C4-2B (cell line): Measurements from ENCODE around the gene ITGAE.
A peak's percentile ranks its signal among the peaks of the same experiment; 100 is the strongest.

Experiments used
- ZFX ChIP-seq: fragments of 450-650 bp; IDR thresholded peaks from 2 replicates; pipeline ENCODE4 v1.6.1; 2017
- TF ChIP-seq, protein P1 (sequence below): fragments of 450-650 bp; conservative IDR thresholded peaks from 2 replicates; pipeline ENCODE4 v1.5.1; 2017; ENCODE audit warnings: mild to moderate bottlenecking

DNA sequence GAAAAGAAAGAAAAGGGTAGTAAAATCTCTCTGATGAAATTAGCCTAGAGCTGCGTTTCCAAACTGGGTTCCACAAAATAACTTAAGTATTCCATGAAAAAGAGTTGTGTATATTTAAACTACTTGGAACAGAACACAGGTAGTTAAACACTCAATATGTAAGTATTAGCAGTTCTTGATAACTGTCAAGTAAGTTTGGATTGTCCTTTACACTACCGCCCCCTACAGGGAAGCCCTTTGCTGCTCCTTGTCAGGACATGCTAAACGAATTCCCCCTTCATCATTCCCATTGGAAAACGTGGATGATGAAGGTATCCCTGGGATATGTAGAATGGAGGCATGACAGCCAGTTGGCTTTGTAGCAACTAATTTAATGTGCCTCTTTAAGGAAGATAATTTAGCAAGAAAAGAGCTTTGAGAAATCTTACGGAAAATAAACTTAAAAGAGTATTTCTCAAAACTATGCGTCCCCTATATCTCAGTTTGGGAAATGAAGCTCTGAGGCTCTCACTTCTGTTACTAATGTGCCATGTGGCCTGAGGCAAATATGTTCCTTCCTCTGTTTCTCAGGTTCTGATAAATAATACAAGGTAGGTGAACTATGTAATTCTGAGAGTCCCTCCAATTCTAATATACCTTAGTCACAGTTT is 26.3 kb upstream of the ITGAE start:
- TF ChIP-seq, protein P1, sequence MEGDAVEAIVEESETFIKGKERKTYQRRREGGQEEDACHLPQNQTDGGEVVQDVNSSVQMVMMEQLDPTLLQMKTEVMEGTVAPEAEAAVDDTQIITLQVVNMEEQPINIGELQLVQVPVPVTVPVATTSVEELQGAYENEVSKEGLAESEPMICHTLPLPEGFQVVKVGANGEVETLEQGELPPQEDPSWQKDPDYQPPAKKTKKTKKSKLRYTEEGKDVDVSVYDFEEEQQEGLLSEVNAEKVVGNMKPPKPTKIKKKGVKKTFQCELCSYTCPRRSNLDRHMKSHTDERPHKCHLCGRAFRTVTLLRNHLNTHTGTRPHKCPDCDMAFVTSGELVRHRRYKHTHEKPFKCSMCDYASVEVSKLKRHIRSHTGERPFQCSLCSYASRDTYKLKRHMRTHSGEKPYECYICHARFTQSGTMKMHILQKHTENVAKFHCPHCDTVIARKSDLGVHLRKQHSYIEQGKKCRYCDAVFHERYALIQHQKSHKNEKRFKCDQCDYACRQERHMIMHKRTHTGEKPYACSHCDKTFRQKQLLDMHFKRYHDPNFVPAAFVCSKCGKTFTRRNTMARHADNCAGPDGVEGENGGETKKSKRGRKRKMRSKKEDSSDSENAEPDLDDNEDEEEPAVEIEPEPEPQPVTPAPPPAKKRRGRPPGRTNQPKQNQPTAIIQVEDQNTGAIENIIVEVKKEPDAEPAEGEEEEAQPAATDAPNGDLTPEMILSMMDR = peak; percentile 81
- TF ChIP-seq ZFX = no peak
